Measurements from ENCODE around the gene RNH1.

Gene RNH1

GRCh38 chr11:506995-507726, at the start of gene RNH1:
Gene RNH1 (minus strand): TSS chr11:507242. CDS start chr11:502162, 5,080 bp downstream.
- peak; percentile 91 for DNase-seq

GRCh38 chr11:555780-556661, 49.0 kb upstream of the RNH1 start:
- peak; percentile 52 for DNase-seq

GRCh38 chr11:555227-555779, 48.3 kb upstream of the RNH1 start:
- no peak for DNase-seq

- peak; percentile 84 for DNase-seq
Observed at GRCh38 chr11:554428-555226, 47.6 kb upstream of the RNH1 start.

- DNase-seq = no peak
Observed at GRCh38 chr11:553988-554340, 46.9 kb upstream of the RNH1 start.

- DNase-seq = no peak
Observed at GRCh38 chr11:553083-553987, 46.3 kb upstream of the RNH1 start.

- DNase-seq = no peak
Observed at GRCh38 chr11:551596-551995, 44.6 kb upstream of the RNH1 start.

GRCh38 chr11:551131-551530, 44.1 kb upstream of the RNH1 start:
- DNase-seq = no peak

GRCh38 chr11:550746-551085, 43.7 kb upstream of the RNH1 start:
- no peak for DNase-seq

GRCh38 chr11:550021-550745, 43.1 kb upstream of the RNH1 start:
- DNase-seq = no peak

GRCh38 chr11:548700-549603, 41.9 kb upstream of the RNH1 start:
- DNase-seq = no peak

- DNase-seq = no peak
Observed at GRCh38 chr11:545171-545570, 38.1 kb upstream of the RNH1 start.

- DNase-seq = no peak
Observed at GRCh38 chr11:544817-545166, 37.8 kb upstream of the RNH1 start.

- DNase-seq = no peak
Observed at GRCh38 chr11:541433-541885, 34.4 kb upstream of the RNH1 start.

- no peak for DNase-seq
Observed at GRCh38 chr11:540583-541432, 33.8 kb upstream of the RNH1 start.

GRCh38 chr11:539971-540481, 33.0 kb upstream of the RNH1 start:
- no peak for DNase-seq

- no peak for DNase-seq
Observed at GRCh38 chr11:538431-539051, 31.5 kb upstream of the RNH1 start.

GRCh38 chr11:537622-538430, 30.8 kb upstream of the RNH1 start:
- no peak for DNase-seq
